Measurements from ENCODE around the gene THUMPD2. TPM values are rescaled to one million over a fixed set of nuclear protein-coding genes. Genes with fewer than 3 reads are reported as not detected.

THUMPD2 gene
- total RNA-seq, 1 experiment from 2014 or later: 11.3 TPM

DNA sequence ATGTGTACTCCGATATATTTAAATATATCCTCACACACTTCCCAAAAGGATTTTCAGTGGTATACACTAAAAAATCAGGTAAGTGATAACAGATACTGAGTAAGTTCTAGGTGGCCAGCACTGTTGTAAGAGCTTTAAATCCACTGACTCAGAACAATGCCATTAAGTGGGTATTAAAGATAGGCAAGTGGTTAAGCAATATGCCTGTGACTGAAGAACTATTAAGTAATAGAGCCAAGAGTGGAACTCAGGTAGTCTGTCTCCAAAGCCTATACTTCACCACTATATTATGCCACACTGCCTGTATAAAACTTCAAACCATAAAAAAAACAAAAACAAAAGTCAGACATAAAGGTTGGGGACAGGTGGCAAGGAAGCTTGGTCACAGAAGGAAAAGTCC, 37.2 kb downstream of the THUMPD2 start:
- Histone ChIP-seq H3K4me2 (no peak overlapping the region), H3K9me3 (ENCODE audit: insufficient read depth, low read depth) (no peaks in the 10 kb centered on the region), H4K20me1 (ENCODE audit: insufficient read depth) (peaks cover 4% of the 10 kb centered on the region; the same call in 1 of the 2 replicates), H3K9me2 (ENCODE audit: insufficient read depth) (no peaks in the 10 kb centered on the region), H3K4me1 (replicated peaks; ENCODE audit: insufficient read depth) (no peaks in the 10 kb centered on the region), H3K79me2 (ENCODE audit: low read depth) (no peaks in the 10 kb centered on the region), H3K27me3 (ENCODE audit: insufficient read depth, low read depth) (no peaks in the 10 kb centered on the region), H2AFZ (no peak overlapping the region), H3K36me3 (ENCODE audit: low read depth) (peaks cover 49% of the 10 kb centered on the region), H3K27ac (no peak overlapping the region), H3K4me3 (no peak overlapping the region), H3F3A (ENCODE audit: insufficient read depth, low read depth) (peaks cover 4% of the 10 kb centered on the region; the same call in 1 of the 2 replicates)
- intact Hi-C loops (cut with micrococcal nuclease; ENCODE audit: unreplicated experiment): no loop called here
- POLR2A ChIA-PET (ENCODE audit: unreplicated experiment): no interaction called here
- TF ChIP-seq, protein P1, sequence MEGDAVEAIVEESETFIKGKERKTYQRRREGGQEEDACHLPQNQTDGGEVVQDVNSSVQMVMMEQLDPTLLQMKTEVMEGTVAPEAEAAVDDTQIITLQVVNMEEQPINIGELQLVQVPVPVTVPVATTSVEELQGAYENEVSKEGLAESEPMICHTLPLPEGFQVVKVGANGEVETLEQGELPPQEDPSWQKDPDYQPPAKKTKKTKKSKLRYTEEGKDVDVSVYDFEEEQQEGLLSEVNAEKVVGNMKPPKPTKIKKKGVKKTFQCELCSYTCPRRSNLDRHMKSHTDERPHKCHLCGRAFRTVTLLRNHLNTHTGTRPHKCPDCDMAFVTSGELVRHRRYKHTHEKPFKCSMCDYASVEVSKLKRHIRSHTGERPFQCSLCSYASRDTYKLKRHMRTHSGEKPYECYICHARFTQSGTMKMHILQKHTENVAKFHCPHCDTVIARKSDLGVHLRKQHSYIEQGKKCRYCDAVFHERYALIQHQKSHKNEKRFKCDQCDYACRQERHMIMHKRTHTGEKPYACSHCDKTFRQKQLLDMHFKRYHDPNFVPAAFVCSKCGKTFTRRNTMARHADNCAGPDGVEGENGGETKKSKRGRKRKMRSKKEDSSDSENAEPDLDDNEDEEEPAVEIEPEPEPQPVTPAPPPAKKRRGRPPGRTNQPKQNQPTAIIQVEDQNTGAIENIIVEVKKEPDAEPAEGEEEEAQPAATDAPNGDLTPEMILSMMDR (conservative IDR thresholded peaks at IDR 0.05): no peak
- TF ChIP-seq EZH2 (IDR thresholded peaks at IDR 0.05; ENCODE audit: low read depth): no peak
- DNase-seq: no peak
- CTCF ChIA-PET: no interaction called here
- BruUV-seq (replicated peaks): no TSS peak

DNA sequence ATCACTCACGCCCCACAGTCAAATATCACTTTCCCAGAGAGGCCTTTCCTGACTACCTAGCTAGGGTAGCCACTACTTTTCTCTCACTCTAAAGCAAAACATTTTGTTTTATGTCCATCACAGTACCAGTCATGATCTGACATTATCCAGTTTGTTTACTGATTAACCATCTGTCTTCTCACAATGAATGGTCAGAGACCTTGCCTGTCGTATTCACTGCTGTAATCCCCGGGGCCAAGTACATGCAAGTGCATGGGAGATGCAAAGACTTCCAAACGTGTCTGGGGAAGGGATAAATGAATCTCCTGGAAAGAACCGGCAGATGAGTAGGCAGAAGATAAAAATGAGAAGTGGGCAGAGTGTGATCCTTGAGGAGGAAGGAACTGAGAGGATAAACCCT, 39.7 kb downstream of the THUMPD2 start:
- ChIA-PET POLR2A (ENCODE audit: unreplicated experiment) (no interaction called here), CTCF (no interaction called here)
- H3K9me3 ChIP-seq (ENCODE audit: insufficient read depth, low read depth): no peaks in the 10 kb centered on the region
- intact Hi-C loops (cut with micrococcal nuclease; ENCODE audit: unreplicated experiment): loop anchor here (10.0 kb wide), 1 partner anchor 505 kb away; no protein-coding TSS in a partner anchor
- H3K36me3 ChIP-seq (ENCODE audit: low read depth): peaks cover 52% of the 10 kb centered on the region
- H3K4me1 ChIP-seq (replicated peaks; ENCODE audit: insufficient read depth): no peaks in the 10 kb centered on the region
- peaks cover 4% of the 10 kb centered on the region; the same call in 1 of the 2 replicates for H4K20me1 ChIP-seq (ENCODE audit: insufficient read depth)
- TF ChIP-seq, protein P1 (conservative IDR thresholded peaks at IDR 0.05): no peak
- no peak for TF ChIP-seq EZH2 (IDR thresholded peaks at IDR 0.05; ENCODE audit: low read depth)
- no TSS peak for BruUV-seq (replicated peaks)
- no peak overlapping the region for H3K4me2 ChIP-seq
- no peak overlapping the region for H2AFZ ChIP-seq
- H3K27me3 ChIP-seq (ENCODE audit: insufficient read depth, low read depth): no peaks in the 10 kb centered on the region
- H3F3A ChIP-seq (ENCODE audit: insufficient read depth, low read depth): peaks cover 4% of the 10 kb centered on the region; the same call in 1 of the 2 replicates
- H3K27ac ChIP-seq: no peak overlapping the region
- H3K4me3 ChIP-seq: no peak overlapping the region
- no peaks in the 10 kb centered on the region for H3K79me2 ChIP-seq (ENCODE audit: low read depth)
- DNase-seq: no peak
- no peaks in the 10 kb centered on the region for H3K9me2 ChIP-seq (ENCODE audit: insufficient read depth)

DNA sequence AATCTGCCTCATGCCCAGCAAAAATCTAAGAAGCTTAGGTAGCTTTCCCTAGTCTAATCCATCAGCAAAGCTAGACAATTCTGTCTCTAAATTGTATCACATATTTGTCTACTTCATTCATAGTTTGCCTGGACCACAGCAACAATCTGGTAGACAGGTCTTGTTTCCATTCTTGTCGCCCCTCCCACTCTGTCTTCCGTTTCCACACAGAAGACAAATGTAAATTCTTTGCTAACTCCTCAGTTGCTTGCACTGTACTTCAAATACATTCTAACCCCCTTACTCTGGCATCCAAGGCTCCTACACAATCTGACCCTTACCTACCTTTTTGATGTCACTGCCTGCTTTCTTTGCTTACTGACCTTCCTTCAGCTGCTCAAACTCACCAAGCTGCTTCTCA, 40.1 kb downstream of the THUMPD2 start:
- no peak overlapping the region for H3K4me2 ChIP-seq
- no TSS peak for BruUV-seq (replicated peaks)
- CTCF ChIA-PET: no interaction called here

More for the DNA sequence above, 40.1 kb downstream of the THUMPD2 start:
- no peaks in the 10 kb centered on the region for H3K9me3 ChIP-seq (ENCODE audit: insufficient read depth, low read depth)
- H3K79me2 ChIP-seq (ENCODE audit: low read depth): no peaks in the 10 kb centered on the region
- H3K9me2 ChIP-seq (ENCODE audit: insufficient read depth): no peaks in the 10 kb centered on the region
- DNase-seq: no peak
- H3K4me3 ChIP-seq: no peak overlapping the region
- no peak overlapping the region for H2AFZ ChIP-seq
- peaks cover 4% of the 10 kb centered on the region; the same call in 1 of the 2 replicates for H3F3A ChIP-seq (ENCODE audit: insufficient read depth, low read depth)
- peaks cover 4% of the 10 kb centered on the region; the same call in 1 of the 2 replicates for H4K20me1 ChIP-seq (ENCODE audit: insufficient read depth)
- H3K36me3 ChIP-seq (ENCODE audit: low read depth): peaks cover 49% of the 10 kb centered on the region
- H3K4me1 ChIP-seq (replicated peaks; ENCODE audit: insufficient read depth): no peaks in the 10 kb centered on the region
- no peak for TF ChIP-seq EZH2 (IDR thresholded peaks at IDR 0.05; ENCODE audit: low read depth)
- TF ChIP-seq, protein P1 (conservative IDR thresholded peaks at IDR 0.05): no peak
- intact Hi-C loops (cut with micrococcal nuclease; ENCODE audit: unreplicated experiment): loop anchor here (10.0 kb wide), 1 partner anchor 504 kb away; no protein-coding TSS in a partner anchor
- no peaks in the 10 kb centered on the region for H3K27me3 ChIP-seq (ENCODE audit: insufficient read depth, low read depth)
- no peak overlapping the region for H3K27ac ChIP-seq
- POLR2A ChIA-PET (ENCODE audit: unreplicated experiment): no interaction called here
